VCaP (cell line): Measurements from ENCODE around the gene RAET1G.
"Not testable (repeated sequence)": the region's sequence is repeated elsewhere in the genome, so short reads cannot be mapped to it uniquely, and the experiment has no call there.

Experiments
- H3K27ac ChIP-seq: fragments of 450-650 bp; 2 replicates; pipeline ENCODE4 v1.5.1; 2017
- CTCF ChIP-seq: fragments of 450-650 bp; conservative IDR thresholded peaks from 2 replicates; pipeline ENCODE4 v1.5.1; 2017; ENCODE audit warnings: mild to moderate bottlenecking, moderate library complexity

The RAET1G gene

GRCh38 chr6:149963462-149964307 is 40.8 kb upstream of the RAET1G start, which contains the start of gene ULBP1:
Gene ULBP1 (plus strand): TSS chr6:149963943. CDS start chr6:149964050, 107 bp downstream.
- H3K27ac ChIP-seq = peak within 1 kb of the TSS; percentile 83

GRCh38 chr6:149963212-149963461 is 40.2 kb upstream of the RAET1G start:
- peak overlapping the region; percentile 83 for H3K27ac ChIP-seq
- no peak for TF ChIP-seq CTCF

More at GRCh38 chr6:149963462-149964307, 40.8 kb upstream of the RAET1G start, which contains the start of gene ULBP1:
- no peak; the same call in 1 of the 2 replicates for TF ChIP-seq CTCF

GRCh38 chr6:149962461-149963211 is 39.7 kb upstream of the RAET1G start:
- H3K27ac ChIP-seq = peak overlapping the region; percentile 83
- TF ChIP-seq CTCF = no peak

- peak; percentile 29 for TF ChIP-seq CTCF
- no peak overlapping the region for H3K27ac ChIP-seq
Measured at GRCh38 chr6:149961728-149962425, 39.0 kb upstream of the RAET1G start.

- TF ChIP-seq CTCF = no peak
- no peak overlapping the region for H3K27ac ChIP-seq
Measured at GRCh38 chr6:149960488-149960887, 37.6 kb upstream of the RAET1G start.

- not testable (repeated sequence) for H3K27ac ChIP-seq
Measured at GRCh38 chr6:149959806-149960205, 36.9 kb upstream of the RAET1G start.

GRCh38 chr6:149958124-149958523 is 35.2 kb upstream of the RAET1G start:
- H3K27ac ChIP-seq = not testable (repeated sequence)

- H3K27ac ChIP-seq = not testable (repeated sequence)
Measured at GRCh38 chr6:149955654-149956317, 32.9 kb upstream of the RAET1G start.

- not testable (repeated sequence) for H3K27ac ChIP-seq
Measured at GRCh38 chr6:149954984-149955653, 32.2 kb upstream of the RAET1G start.

- not testable (repeated sequence) for H3K27ac ChIP-seq
Measured at GRCh38 chr6:149954328-149954983, 31.5 kb upstream of the RAET1G start.

- H3K27ac ChIP-seq = not testable (repeated sequence)
Measured at GRCh38 chr6:149953934-149954327, 31.0 kb upstream of the RAET1G start.

GRCh38 chr6:149953390-149953789 is 30.5 kb upstream of the RAET1G start:
- H3K27ac ChIP-seq = not testable (repeated sequence)
